MM.1S (cell line): ENCODE results near the gene CRYZL1.

Experiments used
- DNase-seq: peaks from one replicate; pipeline ENCODE4 v3.0.0-alpha.2; 2015
- H2AFZ ChIP-seq: fragments of 300-600 bp; sonication (generic); 2 replicates; pipeline ENCODE4 v1.6.0; 2016; ENCODE audit warnings: antibody characterized with exemption, low read length
- H3F3A ChIP-seq: fragments of 300-600 bp; sonication (generic); 2 replicates; pipeline ENCODE4 v1.6.1; 2016; ENCODE audit warnings: mild to moderate bottlenecking, antibody characterized with exemption, low read length, moderate library complexity, mixed read lengths; ENCODE audit not compliant: insufficient read depth
- H3K27ac ChIP-seq: fragments of 300-600 bp; sonication (generic); 2 replicates; pipeline ENCODE4 v1.5.1; 2016; ENCODE audit warnings: mild to moderate bottlenecking, low read length
- H3K27me3 ChIP-seq: fragments of 300-600 bp; sonication (generic); replicated peaks from 2 replicates; pipeline ENCODE4 v1.6.0; 2016; ENCODE audit warnings: low read length; ENCODE audit not compliant: insufficient read depth
- H3K36me3 ChIP-seq: fragments of 300-600 bp; sonication (generic); replicated peaks from 2 replicates; pipeline ENCODE4 v1.6.1; 2016; ENCODE audit warnings: mild to moderate bottlenecking, low read length, mixed read lengths; ENCODE audit not compliant: insufficient read depth
- H3K4me1 ChIP-seq: fragments of 300-600 bp; sonication (generic); 2 replicates; pipeline ENCODE4 v1.6.1; 2016; ENCODE audit warnings: low read length, mixed read lengths
- H3K4me2 ChIP-seq: fragments of 300-600 bp; sonication (generic); 2 replicates; pipeline ENCODE4 v1.6.0; 2016; ENCODE audit warnings: low read depth, low read length
- H3K4me3 ChIP-seq: fragments of 300-600 bp; sonication (generic); 2 replicates; pipeline ENCODE4 v1.5.1; 2016; ENCODE audit warnings: low read length, mixed read lengths
- H3K79me2 ChIP-seq: fragments of 300-600 bp; sonication (generic); 2 replicates; pipeline ENCODE4 v1.6.1; 2016; ENCODE audit warnings: mixed run types, low read length, mixed read lengths
- H3K9ac ChIP-seq: fragments of 300-600 bp; sonication (generic); 2 replicates; pipeline ENCODE4 v1.6.1; 2016; ENCODE audit warnings: low read length, mixed read lengths
- H3K9me2 ChIP-seq: fragments of 300-600 bp; sonication (generic); replicated peaks from 2 replicates; pipeline ENCODE4 v1.6.1; 2016; ENCODE audit warnings: mild to moderate bottlenecking, low read length, mixed read lengths; ENCODE audit not compliant: insufficient read depth
- H3K9me3 ChIP-seq: fragments of 300-600 bp; sonication (generic); replicated peaks from 2 replicates; pipeline ENCODE4 v1.6.1; 2016; ENCODE audit warnings: mild to moderate bottlenecking, low read length, mixed read lengths; ENCODE audit not compliant: insufficient read depth
- H4K20me1 ChIP-seq: fragments of 300-600 bp; sonication (generic); 2 replicates; pipeline ENCODE4 v1.6.1; 2016; ENCODE audit warnings: mild to moderate bottlenecking, low read length, moderate library complexity, mixed read lengths; ENCODE audit not compliant: insufficient read depth
- EZH2 ChIP-seq: fragments of 300-600 bp; sonication (generic); optimal IDR thresholded peaks from 2 replicates; pipeline ENCODE3; 2017; ENCODE audit warnings: low read depth, mild to moderate bottlenecking, antibody characterized with exemption, low read length, mixed read lengths
- EZH2phosphoT487 ChIP-seq: fragments of 300-600 bp; sonication (generic); IDR thresholded peaks from 2 replicates; pipeline ENCODE4 v1.6.1; 2018; ENCODE audit warnings: antibody characterized with exemption, low read length
- TF ChIP-seq, protein P1 (sequence below): fragments of 300-600 bp; sonication (generic); IDR thresholded peaks from 2 replicates; pipeline ENCODE4 v1.5.1; 2016; ENCODE audit warnings: antibody characterized with exemption, low read length, mixed read lengths

Gene CRYZL1

DNA sequence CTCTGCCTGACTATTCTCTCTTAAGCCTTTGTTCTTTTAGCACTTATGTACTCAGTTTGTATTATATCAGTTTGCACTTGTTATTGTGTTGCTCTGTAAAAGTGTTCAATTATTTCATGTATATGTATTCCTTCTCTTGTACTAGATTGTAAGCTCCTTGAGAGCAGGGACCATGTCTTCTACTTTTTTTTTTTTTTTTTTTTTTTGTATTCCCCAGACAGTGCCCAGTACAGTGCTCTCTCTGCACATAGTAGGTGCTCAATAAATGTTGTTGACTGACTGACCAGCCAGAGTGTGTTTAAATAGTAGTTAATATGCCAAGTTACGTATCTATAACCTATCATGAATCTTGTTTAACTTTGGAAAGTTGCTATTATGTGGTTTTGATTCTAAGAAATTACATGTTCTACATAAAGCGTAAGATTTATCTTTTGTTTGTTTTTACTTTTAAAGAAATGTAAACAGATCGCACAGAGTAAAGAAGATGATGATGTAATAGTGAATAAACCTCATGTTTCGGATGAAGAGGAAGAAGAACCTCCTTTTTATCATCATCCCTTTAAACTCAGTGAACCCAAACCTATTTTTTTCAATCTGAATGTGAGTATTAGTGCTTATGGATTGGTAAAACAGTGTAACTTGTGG lies 82.6 kb downstream of the CRYZL1 start:
- Histone ChIP-seq H3K9me3 (no peaks in the 10 kb centered on the region), H3K36me3 (peaks cover 76% of the 10 kb centered on the region), H2AFZ (no peak overlapping the region), H3K9ac (no peak overlapping the region), H3K4me3 (no peak overlapping the region), H3K4me2 (no peak overlapping the region), H3F3A (peaks cover 6% of the 10 kb centered on the region; the same call in 1 of the 2 replicates), H4K20me1 (peaks cover 47% of the 10 kb centered on the region), H3K27me3 (no peaks in the 10 kb centered on the region), H3K9me2 (no peaks in the 10 kb centered on the region), H3K27ac (no peak overlapping the region), H3K4me1 (no peaks in the 10 kb centered on the region), H3K79me2 (peaks cover 95% of the 10 kb centered on the region)
- TF ChIP-seq, protein P1, sequence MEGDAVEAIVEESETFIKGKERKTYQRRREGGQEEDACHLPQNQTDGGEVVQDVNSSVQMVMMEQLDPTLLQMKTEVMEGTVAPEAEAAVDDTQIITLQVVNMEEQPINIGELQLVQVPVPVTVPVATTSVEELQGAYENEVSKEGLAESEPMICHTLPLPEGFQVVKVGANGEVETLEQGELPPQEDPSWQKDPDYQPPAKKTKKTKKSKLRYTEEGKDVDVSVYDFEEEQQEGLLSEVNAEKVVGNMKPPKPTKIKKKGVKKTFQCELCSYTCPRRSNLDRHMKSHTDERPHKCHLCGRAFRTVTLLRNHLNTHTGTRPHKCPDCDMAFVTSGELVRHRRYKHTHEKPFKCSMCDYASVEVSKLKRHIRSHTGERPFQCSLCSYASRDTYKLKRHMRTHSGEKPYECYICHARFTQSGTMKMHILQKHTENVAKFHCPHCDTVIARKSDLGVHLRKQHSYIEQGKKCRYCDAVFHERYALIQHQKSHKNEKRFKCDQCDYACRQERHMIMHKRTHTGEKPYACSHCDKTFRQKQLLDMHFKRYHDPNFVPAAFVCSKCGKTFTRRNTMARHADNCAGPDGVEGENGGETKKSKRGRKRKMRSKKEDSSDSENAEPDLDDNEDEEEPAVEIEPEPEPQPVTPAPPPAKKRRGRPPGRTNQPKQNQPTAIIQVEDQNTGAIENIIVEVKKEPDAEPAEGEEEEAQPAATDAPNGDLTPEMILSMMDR, result no peak
- no peak for TF ChIP-seq EZH2
- TF ChIP-seq EZH2phosphoT487, result no peak
- no peak for DNase-seq

DNA sequence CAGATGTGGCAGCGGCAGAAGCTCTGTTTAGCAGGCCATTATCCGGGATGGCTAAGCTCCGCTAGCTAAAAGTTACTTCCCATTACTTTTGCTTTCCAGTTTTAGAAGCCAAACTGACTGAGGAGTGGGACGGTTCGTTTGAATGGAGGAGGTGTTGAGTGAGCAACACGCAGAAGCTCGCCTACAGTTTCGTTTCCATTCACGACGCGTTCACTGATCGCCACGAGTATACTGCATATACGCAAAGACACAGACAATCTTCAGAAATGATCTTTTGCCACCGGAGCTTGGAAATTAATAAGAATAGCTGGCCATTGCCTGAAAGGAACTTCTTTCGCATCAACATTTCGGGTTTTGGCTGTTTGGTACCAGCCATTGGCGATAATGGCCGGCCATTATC lies 84.1 kb downstream of the CRYZL1 start:
- TF ChIP-seq, protein P1, result no peak
- TF ChIP-seq EZH2, result no peak
- no peak for TF ChIP-seq EZH2phosphoT487
- Histone ChIP-seq H3K9ac (no peak overlapping the region), H3K27me3 (no peaks in the 10 kb centered on the region), H3K36me3 (peaks cover 80% of the 10 kb centered on the region), H3K4me1 (no peaks in the 10 kb centered on the region), H3K4me2 (no peak overlapping the region), H3K4me3 (no peak overlapping the region), H3K9me2 (no peaks in the 10 kb centered on the region), H3K9me3 (no peaks in the 10 kb centered on the region), H4K20me1 (peaks cover 60% of the 10 kb centered on the region), H3K79me2 (peaks cover 95% of the 10 kb centered on the region), H2AFZ (no peak overlapping the region), H3F3A (peaks cover 6% of the 10 kb centered on the region; the same call in 1 of the 2 replicates), H3K27ac (no peak overlapping the region)
- no peak for DNase-seq

DNA sequence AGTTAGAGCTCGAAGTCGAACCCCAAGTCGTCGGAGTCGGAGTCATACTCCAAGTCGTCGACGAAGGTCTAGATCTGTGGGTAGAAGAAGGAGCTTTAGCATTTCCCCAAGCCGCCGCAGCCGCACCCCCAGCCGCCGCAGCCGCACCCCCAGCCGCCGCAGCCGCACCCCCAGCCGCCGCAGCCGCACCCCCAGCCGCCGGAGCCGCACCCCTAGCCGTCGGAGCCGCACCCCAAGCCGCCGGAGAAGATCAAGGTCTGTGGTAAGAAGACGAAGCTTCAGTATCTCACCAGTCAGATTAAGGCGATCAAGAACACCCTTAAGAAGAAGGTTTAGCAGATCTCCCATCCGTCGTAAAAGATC lies 86.6 kb downstream of the CRYZL1 start:
- Histone ChIP-seq H3K4me2 (no peak overlapping the region), H3K9ac (no peak overlapping the region), H3F3A (peaks cover 6% of the 10 kb centered on the region; the same call in 1 of the 2 replicates), H2AFZ (no peak overlapping the region), H3K27ac (no peak overlapping the region), H3K36me3 (peaks cover 88% of the 10 kb centered on the region), H3K79me2 (peaks cover 98% of the 10 kb centered on the region), H3K4me3 (no peak overlapping the region), H3K9me2 (no peaks in the 10 kb centered on the region), H3K4me1 (no peaks in the 10 kb centered on the region), H4K20me1 (peaks cover 68% of the 10 kb centered on the region), H3K27me3 (no peaks in the 10 kb centered on the region), H3K9me3 (no peaks in the 10 kb centered on the region)
- no peak for TF ChIP-seq EZH2
- TF ChIP-seq EZH2phosphoT487, result no peak
- TF ChIP-seq, protein P1, result no peak
- DNase-seq, result no peak
